ENCODE measurements around the gene FILIP1L.

FILIP1L gene

DNA sequence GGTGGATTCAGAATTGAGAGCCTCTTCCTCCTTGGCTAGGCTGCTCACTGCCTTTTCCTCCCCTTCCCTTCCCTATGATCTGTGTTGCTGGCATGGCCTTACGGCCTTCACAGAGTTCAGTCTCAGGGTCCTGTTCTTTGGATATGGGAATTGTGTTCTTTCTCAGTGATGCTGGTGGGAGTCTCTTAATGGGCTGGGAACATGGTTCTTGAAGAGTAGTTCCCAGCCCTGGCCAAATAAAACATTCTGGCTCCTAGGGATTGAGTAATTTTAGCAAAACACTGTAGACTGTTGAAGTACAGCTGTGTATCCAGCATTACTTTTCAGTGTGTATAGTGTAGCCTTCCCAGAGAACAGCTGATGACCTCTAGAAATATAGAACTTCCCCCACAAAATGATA is 22.6 kb upstream of the FILIP1L start:
- DNase-seq, result no peak
- Histone ChIP-seq H3K4me3 (ENCODE audit: low read depth, low read length) (no peak overlapping the region), H3K27ac (no peak overlapping the region), H3K36me3 (replicated peaks) (no peaks in the 10 kb centered on the region), H3K27me3 (replicated peaks) (no peaks in the 10 kb centered on the region)
- TF ChIP-seq, protein P1, sequence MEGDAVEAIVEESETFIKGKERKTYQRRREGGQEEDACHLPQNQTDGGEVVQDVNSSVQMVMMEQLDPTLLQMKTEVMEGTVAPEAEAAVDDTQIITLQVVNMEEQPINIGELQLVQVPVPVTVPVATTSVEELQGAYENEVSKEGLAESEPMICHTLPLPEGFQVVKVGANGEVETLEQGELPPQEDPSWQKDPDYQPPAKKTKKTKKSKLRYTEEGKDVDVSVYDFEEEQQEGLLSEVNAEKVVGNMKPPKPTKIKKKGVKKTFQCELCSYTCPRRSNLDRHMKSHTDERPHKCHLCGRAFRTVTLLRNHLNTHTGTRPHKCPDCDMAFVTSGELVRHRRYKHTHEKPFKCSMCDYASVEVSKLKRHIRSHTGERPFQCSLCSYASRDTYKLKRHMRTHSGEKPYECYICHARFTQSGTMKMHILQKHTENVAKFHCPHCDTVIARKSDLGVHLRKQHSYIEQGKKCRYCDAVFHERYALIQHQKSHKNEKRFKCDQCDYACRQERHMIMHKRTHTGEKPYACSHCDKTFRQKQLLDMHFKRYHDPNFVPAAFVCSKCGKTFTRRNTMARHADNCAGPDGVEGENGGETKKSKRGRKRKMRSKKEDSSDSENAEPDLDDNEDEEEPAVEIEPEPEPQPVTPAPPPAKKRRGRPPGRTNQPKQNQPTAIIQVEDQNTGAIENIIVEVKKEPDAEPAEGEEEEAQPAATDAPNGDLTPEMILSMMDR (IDR thresholded peaks at IDR 0.05; ENCODE audit: low read depth, low read length, missing control alignments), result no peak
- in situ Hi-C loops (cut with HindIII; ENCODE audit: low pct_ligation_motif_present, low sequenced_read_pairs), result no loop called here

- DNase-seq, result no peak
- Histone ChIP-seq H3K36me3 (replicated peaks) (no peaks in the 10 kb centered on the region), H3K27ac (no peak overlapping the region), H3K4me3 (ENCODE audit: low read depth, low read length) (no peak overlapping the region), H3K27me3 (replicated peaks) (no peaks in the 10 kb centered on the region)
- TF ChIP-seq, protein P1 (IDR thresholded peaks at IDR 0.05; ENCODE audit: low read depth, low read length, missing control alignments), result no peak
- in situ Hi-C loops (cut with HindIII; ENCODE audit: low pct_ligation_motif_present, low sequenced_read_pairs), result no loop called here
These were observed 16.9 kb upstream of the FILIP1L start for GRCh38 chr3:100131241-100131640.

DNA sequence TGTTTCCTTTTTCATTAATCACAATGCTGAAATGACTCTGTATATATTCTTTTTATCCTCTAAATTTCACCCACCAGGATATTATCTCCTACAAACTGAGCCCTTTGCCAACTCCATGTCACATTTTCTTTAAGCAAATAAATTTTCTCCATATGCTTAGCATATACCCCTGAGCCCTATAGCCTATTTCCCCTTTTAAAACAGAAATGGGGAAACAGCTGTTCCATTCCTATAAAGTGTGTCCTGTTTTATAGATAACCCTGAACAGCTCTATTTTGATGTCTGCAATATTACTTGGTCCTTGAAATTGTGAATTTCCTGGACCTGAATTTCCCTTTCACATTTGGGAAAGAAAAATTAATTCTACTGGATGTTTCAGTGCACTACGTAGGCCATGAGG is 15.6 kb upstream of the FILIP1L start:
- DNase-seq, result no peak
- no peak overlapping the region for H3K27ac ChIP-seq
- H3K4me3 ChIP-seq (ENCODE audit: low read depth, low read length), result no peak overlapping the region
- no peaks in the 10 kb centered on the region for H3K27me3 ChIP-seq (replicated peaks)
- TF ChIP-seq, protein P1 (IDR thresholded peaks at IDR 0.05; ENCODE audit: low read depth, low read length, missing control alignments), result no peak
- H3K36me3 ChIP-seq (replicated peaks), result no peaks in the 10 kb centered on the region
- in situ Hi-C loops (cut with HindIII; ENCODE audit: low pct_ligation_motif_present, low sequenced_read_pairs), result no loop called here

DNA sequence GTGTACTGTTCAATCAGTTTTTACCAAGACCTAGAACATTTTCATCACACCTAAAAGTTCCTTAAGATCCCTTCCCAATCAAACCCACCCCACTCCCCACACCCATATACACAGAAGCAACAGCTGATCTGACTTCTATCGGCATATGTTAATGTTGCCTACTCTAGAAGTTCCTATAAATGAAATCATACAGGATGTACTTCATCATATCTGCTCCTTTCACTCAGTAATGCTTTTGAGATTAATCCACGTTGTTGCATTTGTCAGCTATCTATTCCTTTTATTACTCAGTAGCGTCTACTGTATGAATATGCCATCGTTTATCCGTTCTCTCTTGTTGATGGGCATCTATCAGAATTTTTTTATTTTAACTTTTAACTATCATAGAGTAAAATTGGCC is 14.3 kb upstream of the FILIP1L start:
- Histone ChIP-seq H3K36me3 (replicated peaks) (no peaks in the 10 kb centered on the region), H3K4me3 (ENCODE audit: low read depth, low read length) (no peak overlapping the region), H3K27ac (no peak overlapping the region), H3K27me3 (replicated peaks) (no peaks in the 10 kb centered on the region)
- TF ChIP-seq, protein P1 (IDR thresholded peaks at IDR 0.05; ENCODE audit: low read depth, low read length, missing control alignments), result no peak
- no peak for DNase-seq
- in situ Hi-C loops (cut with HindIII; ENCODE audit: low pct_ligation_motif_present, low sequenced_read_pairs), result no loop called here

GRCh38 chr3:100127792-100128191 is 13.5 kb upstream of the FILIP1L start:
- TF ChIP-seq, protein P1 (IDR thresholded peaks at IDR 0.05; ENCODE audit: low read depth, low read length, missing control alignments), result no peak

DNA sequence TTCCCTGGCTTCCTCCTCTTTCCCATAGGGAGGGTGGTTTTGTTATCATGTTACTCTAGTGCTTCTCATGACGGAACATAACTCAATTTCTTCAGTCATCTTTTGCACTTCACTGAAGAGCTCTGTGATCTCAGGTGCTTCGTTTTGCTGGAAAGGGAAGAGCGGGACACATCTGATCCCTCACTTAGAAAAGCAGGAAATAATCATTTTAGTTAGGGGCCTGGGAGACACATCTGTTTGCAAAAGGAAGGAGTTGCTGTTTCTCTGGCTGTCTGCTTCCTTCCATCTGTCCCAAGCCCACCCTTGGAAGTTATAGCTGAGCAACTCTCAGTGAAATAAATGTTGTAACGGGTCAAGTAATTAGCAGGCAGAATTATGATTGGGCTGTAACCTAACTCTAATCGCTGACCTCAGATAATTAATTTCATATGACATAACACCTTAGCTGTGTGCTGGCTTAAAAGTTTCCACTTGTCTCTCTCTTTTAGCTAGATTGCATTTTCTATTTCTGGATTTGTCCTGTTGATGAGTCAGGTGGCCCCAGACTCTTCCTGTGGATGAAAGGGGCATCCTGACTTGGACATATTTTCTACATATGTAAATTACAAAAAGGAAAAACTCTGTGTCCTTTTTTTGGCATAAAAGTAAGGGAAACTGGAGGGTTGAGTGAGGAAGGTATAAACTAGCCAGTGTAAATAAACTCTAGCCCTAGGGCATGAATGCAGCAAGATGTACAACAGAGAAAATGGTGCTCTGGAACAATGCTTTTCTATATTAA is 11.0 kb upstream of the FILIP1L start:
- Histone ChIP-seq H3K27ac (no peak overlapping the region), H3K36me3 (replicated peaks) (no peaks in the 10 kb centered on the region), H3K27me3 (replicated peaks) (no peaks in the 10 kb centered on the region), H3K4me3 (ENCODE audit: low read depth, low read length) (no peak overlapping the region)
- TF ChIP-seq, protein P1 (IDR thresholded peaks at IDR 0.05; ENCODE audit: low read depth, low read length, missing control alignments), result no peak
- in situ Hi-C loops (cut with HindIII; ENCODE audit: low pct_ligation_motif_present, low sequenced_read_pairs), result no loop called here
- DNase-seq, result no peak

More at GRCh38 chr3:100127792-100128191, 13.5 kb upstream of the FILIP1L start:
- Histone ChIP-seq H3K4me3 (ENCODE audit: low read depth, low read length) (no peak overlapping the region), H3K27me3 (replicated peaks) (no peaks in the 10 kb centered on the region), H3K27ac (no peak overlapping the region), H3K36me3 (replicated peaks) (no peaks in the 10 kb centered on the region)
- DNase-seq, result no peak
- in situ Hi-C loops (cut with HindIII; ENCODE audit: low pct_ligation_motif_present, low sequenced_read_pairs), result no loop called here
